ENCODE measurements around the gene LORICRIN.

Gene LORICRIN

GRCh38 chr1:153259387-153259786 lies at the start of gene LORICRIN:
Gene LORICRIN, plus strand, starts transcription at chr1:153259687. Its CDS starts 1,263 bp downstream, at chr1:153260950.
- no peak for DNase-seq

DNA sequence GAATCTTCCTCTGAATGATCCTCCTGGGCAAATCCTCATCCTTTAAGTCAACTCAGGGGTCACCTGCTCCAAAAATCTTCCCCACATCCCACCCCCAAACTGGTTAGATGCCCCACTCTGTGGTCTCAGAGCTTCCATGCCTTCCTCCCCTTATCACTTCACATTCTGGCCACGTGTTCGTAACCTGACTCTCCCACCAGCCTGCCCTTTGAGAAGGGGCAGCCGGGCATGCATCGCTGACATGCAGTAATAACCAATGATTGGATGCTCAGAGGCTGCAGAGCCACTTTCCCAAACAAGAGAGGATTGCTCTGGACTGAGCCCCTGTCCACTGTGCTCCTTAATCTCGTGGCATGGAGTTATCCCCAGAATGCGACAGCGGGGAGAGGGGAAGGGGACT lies 49.3 kb upstream of the LORICRIN start:
- no peak for DNase-seq

GRCh38 chr1:153212201-153212600 lies 47.3 kb upstream of the LORICRIN start:
- no peak for DNase-seq

DNA sequence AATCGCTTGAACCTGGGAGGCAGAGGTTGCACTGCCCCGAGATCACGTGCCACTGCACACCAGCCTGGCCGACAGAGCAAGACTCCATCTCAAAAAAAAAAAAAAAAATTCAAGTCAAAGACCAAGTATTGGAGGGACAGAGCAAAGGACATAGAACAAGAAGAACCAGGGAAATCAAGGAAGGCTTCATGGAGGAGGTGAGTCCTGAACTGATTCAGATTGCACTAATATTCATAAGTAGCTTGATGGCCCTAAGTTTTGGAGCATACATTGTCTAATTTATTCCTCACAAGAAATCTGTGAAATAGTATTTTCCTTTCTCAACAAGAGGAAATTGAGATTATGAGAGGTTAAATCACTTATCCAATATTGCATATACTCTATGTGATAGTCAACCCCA lies 46.0 kb upstream of the LORICRIN start:
- no peak for DNase-seq

DNA sequence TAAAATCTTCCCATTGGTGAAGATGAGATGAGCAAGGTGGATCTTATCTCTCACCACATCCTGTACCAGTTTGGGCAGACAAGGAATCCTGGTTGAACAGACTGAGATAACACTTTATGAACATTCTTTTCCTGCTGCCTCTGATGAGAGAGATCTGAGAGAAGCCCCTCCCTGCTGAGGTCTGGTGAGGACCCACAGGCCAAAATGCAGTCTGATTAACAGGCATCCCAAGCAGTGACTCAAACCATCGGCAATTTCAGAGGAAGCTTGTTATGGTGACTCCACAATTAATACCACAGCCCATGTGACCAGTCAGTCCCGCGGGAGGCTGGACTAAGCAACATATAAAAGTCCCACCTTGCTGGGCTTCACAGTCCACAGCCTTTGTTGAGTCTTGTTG lies 42.3 kb upstream of the LORICRIN start, which contains the start of gene PRR9:
TSS of gene PRR9 (plus strand) at position 373 of the 400 bp plus-strand sequence. CDS start 561 bp downstream, outside the sequence.
- no peak for DNase-seq

- no peak for DNase-seq
These were observed 41.6 kb upstream of the LORICRIN start for GRCh38 chr1:153217744-153218416.

DNA sequence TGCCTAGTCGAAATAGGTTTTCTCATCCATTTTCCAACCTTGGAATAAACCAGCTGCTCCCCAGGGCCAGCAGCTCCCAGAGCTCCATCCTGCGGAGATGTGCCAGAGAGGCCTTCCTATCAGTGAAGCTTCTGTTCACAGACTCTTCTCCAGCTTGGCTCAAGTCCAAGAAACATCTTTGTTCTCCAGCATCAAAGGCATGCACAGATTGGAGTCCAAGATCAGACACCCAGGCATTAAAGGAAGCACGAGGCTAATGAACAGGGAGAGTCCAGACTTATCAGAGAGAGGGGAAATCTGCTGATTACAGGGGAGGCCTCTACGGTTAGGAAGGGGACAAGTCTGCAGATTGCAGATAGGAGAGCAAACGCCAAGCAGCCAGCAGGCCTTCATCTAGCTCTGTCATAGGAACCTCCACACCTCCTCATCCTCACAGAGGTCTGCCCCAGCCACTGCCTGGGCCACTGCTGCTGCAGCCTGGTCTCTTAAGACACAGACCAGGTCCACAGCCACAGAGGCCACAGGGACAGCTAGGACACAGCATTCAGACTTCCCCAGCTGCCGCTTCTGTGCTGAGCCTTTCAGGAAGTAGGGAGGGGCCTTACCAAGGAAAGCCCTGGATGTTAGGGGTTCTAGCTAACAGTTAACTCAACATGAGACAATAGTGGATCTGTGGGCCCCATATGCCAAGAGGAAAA lies 38.7 kb upstream of the LORICRIN start:
- DNase-seq: no peak

GRCh38 chr1:153223040-153223891 lies 36.2 kb upstream of the LORICRIN start:
- peak; percentile 56 to 91 for DNase-seq

GRCh38 chr1:153227810-153228209 lies 31.7 kb upstream of the LORICRIN start:
- no peak for DNase-seq

GRCh38 chr1:153228491-153228890 lies 31.0 kb upstream of the LORICRIN start:
- DNase-seq: no peak

GRCh38 chr1:153229076-153229829 lies 30.2 kb upstream of the LORICRIN start:
- peak in 1 of 2 experiments; percentile 67 for DNase-seq

DNA sequence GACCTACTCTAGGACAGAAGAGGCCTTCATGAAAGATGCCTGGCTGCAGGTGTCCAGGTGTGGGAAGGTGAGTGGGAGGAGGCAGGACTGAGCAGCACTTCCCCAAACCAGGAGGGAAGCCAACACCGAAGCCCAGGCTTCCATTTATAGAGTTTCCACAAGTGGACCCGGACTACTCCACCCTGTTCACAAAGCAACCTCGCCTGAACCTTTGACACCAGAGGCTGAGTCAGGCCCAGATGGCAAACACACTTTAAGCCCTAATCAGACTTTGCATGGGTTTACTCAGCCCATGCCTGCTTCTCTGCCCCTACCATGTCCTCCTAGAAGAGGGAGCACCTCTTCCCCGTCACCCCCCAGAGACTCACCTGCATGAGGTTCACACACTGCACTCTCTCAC lies 28.1 kb upstream of the LORICRIN start:
- DNase-seq: no peak

DNA sequence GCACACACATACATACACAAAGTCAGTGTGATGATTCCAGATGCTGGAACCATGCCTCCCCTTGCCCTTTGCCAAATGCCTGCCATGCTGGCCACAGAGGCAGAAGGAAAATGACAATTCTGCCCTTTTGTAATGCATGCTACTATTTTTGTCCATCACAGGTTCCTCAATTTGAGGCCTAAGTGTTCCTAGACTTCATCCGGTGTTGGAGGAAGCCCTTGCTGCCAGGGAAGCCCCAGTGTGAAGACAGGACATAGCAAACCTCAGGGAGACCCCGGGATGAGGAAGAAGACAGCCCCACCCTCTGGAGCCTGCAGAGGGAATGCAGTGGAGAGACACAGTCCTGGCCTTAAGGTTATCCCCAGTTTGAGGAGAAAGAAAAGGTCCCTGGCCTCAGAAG lies 27.7 kb upstream of the LORICRIN start:
- DNase-seq: no peak

DNA sequence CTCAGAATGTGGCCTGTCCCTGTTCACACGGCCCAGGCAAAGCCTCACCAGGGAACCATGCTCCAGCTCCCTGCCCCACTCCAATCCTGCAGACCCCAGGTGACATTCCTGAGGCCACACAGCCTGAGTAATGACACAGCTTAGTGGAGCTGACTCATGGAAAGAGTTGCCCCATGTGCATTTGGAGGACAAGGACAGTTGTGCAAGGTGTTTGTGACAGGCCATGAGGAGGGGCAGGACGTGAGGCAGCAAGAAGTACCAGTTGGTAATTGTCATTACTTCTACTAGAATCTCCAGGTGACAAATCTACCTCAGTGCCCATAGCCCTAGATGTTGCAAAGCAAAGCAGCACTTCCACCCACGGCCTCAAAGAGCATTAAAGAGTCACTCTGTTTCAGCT lies 26.9 kb upstream of the LORICRIN start:
- no peak for DNase-seq

- no peak for DNase-seq
These were observed 26.0 kb upstream of the LORICRIN start for GRCh38 chr1:153233448-153233847.

- peak in 1 of 2 experiments; percentile 9 for DNase-seq
These were observed 21.0 kb upstream of the LORICRIN start for GRCh38 chr1:153238527-153238926.

DNA sequence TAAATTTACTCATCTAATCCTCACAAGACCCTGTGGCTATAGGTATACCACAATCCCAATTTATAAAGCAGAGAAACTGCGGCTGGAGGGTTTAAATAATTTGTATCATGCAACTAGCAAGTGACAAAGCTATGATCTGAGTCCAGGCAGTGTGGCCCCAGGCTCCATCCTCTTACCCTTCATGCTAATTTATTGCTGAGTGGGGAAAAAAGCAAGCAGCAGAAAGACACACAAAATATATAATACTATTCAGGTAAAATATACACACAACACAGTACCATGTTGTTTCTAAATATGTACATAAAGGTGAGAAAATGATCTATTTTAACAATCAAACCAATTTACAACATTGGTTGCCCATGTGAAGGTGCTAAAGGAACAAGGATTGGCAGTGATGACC lies 17.3 kb upstream of the LORICRIN start:
- no peak for DNase-seq

DNA sequence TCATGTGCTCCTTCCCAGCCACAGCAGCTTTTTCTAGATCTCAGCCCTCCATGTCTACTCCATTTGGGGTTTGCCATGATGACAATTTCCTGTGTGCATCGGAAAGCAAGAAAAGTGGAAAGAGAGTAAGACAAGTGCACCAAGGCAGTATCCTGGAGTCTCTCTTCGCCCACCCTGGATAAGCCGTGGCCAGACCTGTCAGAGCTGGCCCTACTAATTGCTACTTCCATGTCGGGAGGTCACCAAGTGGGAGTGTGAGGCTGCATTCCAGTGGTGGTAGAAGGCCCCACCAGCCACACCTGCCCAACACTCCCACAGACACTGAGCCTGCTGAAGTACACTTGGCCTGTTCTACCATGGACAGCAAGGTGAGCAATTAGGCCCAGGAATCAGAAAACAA lies 14.0 kb upstream of the LORICRIN start:
- no peak for DNase-seq

GRCh38 chr1:153246018-153246417 lies 13.5 kb upstream of the LORICRIN start:
- DNase-seq: no peak

DNA sequence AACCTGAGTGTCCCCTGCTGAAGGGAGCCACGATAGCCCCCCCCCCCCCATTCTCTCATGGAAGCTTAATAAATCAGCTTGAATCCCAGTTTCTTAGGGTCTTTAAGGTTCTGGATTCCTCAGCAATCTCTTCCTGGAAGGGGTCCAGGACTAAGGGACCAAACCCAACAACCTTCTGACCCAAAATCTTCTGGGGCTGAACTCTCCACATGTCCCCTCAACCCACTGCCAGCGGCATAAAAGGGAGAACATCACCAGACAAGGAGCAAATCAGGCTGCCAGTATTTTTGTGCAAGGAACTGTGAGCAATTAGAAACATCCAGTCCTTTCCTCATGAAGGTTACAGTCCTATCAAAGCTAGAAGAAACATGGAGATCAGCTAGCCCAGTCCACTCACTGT lies 12.7 kb upstream of the LORICRIN start:
- DNase-seq: no peak

DNA sequence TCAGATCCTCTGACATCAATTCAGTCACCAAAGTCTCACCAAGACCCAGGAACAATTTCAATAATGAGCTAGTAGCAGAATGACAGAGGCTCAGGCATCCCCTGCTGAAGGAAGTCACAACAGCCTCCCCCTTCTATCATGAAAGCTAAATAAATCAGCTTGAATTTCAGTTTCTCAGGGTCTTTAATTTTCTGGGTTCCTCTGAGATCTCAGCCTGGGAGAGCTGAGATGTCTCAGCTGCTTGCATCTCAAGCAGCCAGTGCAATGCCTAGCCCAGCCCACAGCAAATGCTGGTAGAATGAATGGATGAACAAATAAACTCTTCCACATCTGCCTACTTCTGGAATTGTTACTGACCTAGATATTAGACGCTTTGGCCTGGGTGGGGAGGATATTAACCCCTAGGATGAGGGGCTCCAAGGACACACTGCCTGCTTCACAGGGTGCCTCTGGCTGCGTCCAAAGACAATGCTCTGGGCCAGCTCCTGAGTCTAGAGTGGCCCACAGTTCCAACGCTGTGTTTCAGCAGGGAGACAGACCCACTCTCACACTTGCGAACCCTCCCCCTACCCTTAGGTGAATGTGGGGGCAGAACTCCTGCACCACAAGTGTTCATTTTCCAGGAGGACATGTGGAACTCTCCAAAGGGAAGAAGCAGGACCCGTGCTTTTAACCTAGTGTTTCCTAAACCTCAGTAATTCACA lies 11.2 kb upstream of the LORICRIN start:
- no peak for DNase-seq

- DNase-seq: no peak
These were observed 9.3 kb upstream of the LORICRIN start for GRCh38 chr1:153250166-153250565.

All from NCI-H526 (cell line).